Activated CD4-positive, alpha-beta T cell treated with anti-CD3 and anti-CD28 coated beads, Interleukin-2, Interleukin-6, amounts not matched to agents 100 ng/mL and 50 ng/mL, durations not matched to agents 16 hours and 8 hours (primary cell): ENCODE measurements around the gene ABCC8.
"Not testable (repeated sequence)": the region's sequence is repeated elsewhere in the genome, so short reads cannot be mapped to it uniquely, and the experiment has no call there.

Experiments used
- DNase-seq: peaks from one replicate; pipeline ENCODE4 v3.0.0-alpha.2; 2020

The ABCC8 gene

GRCh38 chr11:17463546-17464174, 13.0 kb downstream of the ABCC8 start:
- DNase-seq = no peak

DNA sequence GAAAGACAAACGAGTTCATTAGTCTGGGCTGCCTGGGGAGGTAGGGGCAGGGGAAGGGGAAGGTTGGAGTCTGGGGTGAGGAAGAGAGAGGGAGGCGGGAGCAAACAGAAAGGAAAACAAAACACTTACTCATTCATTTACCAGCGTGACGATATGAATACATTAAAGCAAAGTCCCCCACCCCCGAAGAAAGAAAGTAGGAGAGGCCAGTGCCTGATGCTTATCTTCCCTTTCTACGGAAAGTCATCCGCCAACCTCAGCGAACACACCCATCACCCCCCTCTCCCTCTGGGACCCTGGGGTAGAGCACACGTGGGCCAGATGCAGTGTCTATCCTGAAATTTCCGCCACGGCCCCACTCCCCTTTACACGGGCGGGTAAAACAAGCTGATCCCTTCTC, 13.7 kb downstream of the ABCC8 start:
- no peak for DNase-seq

- no peak for DNase-seq
These were observed 16.2 kb downstream of the ABCC8 start for GRCh38 chr11:17460406-17460805.

DNA sequence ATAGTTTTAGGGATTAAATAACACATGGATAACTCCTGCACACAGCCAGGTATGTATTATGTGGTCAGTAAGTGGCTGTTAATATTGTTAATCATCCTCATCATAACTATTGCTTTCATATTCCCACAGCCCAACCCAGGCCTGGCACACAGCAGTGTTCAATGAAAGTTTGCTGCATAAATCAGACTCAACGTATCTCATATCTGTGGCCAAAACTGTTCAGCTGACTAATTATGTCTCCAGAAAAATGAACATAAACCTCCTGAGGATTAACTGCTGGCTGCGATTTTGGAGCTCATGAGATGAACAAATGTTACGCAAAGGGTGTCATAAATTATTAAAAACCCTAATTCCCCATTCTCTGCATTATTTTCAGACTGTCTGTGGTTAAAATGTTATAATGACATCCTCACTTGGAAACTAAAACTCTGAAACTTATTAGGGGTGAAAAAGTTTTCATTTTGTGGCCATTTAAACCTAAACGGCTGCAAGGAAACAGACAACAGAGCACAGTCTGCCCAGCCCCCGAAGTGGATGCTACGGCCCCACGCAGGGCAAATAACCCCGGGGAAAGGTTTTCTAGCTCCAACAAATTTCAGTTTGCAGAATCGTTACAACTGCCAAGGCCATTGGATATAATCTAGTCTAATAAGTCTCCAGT, 17.3 kb downstream of the ABCC8 start:
- no peak for DNase-seq

- DNase-seq = no peak
These were observed 18.4 kb downstream of the ABCC8 start for GRCh38 chr11:17458268-17458667.

DNA sequence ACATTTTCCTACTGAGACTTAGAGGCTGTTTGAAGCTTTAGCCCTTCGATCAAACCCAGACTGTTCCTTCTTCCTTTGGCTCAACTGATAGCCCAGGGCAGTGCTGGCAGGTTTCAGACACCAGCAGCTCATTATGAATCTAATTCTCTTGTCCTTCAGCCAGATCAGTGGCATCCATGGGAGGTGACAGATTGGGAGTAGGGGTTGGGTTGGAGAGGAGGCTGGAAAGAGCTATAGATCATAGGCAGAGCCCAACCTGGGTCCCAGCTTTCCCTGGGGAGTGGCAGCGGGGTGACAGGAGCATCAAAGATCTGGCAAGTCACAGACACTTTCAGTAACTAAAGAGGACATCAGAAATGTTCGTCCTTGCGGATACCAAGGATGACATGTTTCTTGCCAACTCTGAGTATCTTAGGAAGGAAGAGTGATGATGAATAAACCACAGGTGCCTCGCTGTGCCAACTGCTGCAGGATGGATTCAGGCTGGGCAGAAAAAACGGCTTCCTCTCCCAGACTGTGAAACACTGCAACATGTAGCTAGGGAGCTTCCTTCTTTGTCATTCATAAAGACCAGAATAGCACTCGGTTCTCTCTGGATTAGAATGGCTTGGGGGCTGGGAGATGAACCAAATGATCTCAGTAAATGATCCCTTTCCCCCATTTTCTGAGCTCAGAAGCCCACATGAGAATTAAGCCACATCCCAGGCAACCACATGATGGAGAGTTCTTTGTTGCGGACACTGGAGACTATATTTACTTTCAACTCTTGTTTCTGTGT, 19.1 kb downstream of the ABCC8 start:
- DNase-seq = no peak

GRCh38 chr11:17452668-17453067, 24.0 kb downstream of the ABCC8 start:
- DNase-seq = no peak

DNA sequence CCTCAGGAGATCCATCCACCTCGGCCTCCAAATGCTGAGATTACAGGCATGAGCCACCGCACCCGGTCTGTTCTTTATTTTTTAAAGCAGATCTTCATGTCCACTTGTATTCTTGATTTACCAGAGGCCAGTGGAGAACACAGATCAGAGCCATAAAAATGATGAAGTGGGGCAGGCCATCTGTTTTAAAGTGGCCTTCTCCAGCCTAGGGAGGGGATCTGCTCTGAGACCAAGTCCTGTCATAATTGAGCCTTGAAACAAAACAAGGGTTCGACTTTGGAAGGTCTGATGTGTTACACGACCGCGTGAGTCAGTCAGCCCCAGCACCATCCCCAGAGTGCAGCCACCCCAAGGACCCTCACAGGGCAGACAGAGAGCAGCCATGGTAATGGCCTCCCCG, 27.5 kb downstream of the ABCC8 start:
- DNase-seq = no peak

GRCh38 chr11:17446482-17446881, 30.2 kb downstream of the ABCC8 start:
- no peak for DNase-seq

DNA sequence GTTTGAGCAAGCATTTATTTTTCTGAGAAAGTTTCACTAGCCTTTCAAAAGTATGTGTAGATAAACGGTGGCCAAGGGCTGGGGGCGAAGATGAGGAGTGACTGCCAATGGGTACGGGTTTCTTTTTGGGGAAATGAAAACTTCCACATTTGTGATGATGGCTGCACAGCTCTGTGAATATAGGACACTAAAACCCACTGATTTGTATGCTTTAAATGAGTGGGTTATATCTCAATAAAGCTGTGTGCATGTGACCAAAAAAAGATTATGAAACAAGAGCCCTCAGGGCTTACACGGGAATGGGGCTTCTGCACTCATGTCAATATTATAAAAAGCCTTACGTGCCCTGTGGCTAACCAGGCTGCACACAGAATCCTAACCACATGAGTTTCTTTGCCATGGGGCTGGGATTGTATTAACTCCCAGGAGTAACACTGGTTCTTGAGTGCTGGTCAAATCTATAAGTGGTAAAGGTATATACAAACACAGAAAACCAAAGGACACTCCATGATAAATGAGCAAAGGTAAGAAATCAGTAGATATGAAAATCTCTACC, 31.3 kb downstream of the ABCC8 start:
- DNase-seq = no peak

DNA sequence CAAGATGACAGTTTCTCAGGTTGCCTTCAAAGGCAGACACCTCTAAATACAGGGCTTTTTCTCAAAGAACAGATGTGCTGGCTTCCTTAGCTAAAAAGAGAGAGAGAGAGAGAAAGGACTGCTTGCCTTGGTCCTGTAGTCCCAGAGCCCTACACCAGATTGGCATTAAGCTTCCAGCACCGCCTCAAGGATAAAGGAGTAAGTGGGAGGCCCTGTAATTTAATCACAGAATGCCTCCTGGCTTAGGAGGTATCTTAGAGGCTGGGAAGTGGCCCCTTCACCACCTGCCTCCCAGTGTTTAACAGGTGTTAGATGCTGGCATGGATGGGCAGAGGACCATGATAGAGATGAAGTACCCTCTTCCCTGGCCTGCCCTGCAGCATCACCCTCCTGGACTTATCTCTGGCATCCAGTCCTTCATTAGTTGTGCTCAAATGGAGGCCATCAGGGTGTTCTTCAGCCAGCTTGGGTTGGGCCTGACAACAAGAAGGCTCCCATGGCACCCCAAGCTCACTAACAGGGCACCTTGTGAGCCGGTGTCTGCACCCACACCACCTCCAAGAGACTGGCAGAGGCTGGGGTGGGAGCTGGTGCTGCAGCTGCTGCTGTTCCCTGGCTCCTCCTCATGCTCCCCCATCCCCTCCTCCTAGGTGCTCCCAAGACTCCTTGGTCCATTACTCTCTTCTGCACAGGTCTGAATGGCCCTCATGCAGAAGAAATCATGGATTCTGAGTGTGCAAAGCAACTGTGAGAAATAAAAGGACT, 32.5 kb downstream of the ABCC8 start:
- DNase-seq = no peak

GRCh38 chr11:17443423-17443822, 33.2 kb downstream of the ABCC8 start:
- no peak for DNase-seq

DNA sequence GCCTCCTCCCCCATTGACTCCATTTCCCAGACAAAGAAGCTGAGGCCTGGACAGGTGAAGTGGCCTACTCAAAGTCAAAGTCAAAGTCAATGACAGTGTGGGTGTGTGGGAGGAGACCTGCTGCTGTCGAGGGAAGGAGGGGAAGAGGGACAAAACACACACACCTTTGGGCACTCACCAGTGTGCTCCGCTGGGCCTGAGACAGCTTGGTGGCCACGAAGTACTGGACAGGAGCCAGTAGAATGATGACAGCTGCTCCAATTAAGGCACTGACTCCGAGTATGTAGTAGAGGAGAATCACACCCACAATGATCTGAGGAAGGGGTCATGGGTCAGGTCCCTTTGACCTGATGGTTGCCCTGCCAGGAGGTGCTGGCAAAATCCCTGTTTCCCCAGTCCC, 33.6 kb downstream of the ABCC8 start:
- DNase-seq = no peak

- no peak for DNase-seq
These were observed 37.3 kb downstream of the ABCC8 start for GRCh38 chr11:17439316-17439782.

GRCh38 chr11:17437366-17437765, 39.3 kb downstream of the ABCC8 start:
- no peak for DNase-seq

DNA sequence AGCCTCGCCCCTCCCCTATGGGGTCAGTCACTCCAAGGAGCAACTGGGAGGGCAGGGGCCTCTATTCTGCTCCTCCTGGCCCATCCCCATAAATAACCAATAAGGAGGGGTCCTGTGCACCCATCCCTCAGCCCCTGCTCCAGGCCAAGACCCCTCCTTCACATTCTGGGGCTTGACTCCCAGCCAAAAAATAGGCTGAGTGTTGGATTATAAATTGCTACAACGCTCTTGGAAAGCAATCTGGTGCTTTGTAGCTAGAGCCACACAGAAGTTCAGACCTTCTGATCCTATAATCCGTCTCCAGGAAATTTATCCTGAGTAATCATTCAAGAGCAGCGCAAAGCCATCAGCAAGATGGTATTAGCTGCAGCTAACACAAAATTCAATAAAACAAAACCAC, 42.5 kb downstream of the ABCC8 start:
- no peak for DNase-seq

- DNase-seq = no peak
These were observed 44.6 kb downstream of the ABCC8 start for GRCh38 chr11:17432002-17432401.

- no peak for DNase-seq
These were observed 45.5 kb downstream of the ABCC8 start for GRCh38 chr11:17431139-17431538.

DNA sequence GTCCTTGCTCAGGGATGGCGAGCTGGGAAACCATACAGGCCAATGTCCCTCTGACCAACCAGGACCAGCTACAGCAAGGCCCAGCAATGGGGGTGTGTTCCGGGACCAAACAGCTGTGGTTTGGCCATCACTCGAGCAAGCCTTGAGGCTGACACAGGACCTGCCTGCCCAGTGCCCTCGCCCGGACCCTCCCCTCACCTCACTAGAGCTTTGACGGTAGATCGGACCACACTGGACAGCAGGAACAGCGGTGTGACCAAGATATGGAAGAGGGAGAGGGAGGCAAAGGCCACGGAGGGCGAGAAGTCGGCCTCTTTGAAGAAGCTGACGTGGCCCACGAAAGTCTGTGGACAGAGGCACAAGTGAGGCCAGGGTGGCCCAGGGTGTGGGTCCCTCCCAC, 46.0 kb downstream of the ABCC8 start:
- no peak for DNase-seq

DNA sequence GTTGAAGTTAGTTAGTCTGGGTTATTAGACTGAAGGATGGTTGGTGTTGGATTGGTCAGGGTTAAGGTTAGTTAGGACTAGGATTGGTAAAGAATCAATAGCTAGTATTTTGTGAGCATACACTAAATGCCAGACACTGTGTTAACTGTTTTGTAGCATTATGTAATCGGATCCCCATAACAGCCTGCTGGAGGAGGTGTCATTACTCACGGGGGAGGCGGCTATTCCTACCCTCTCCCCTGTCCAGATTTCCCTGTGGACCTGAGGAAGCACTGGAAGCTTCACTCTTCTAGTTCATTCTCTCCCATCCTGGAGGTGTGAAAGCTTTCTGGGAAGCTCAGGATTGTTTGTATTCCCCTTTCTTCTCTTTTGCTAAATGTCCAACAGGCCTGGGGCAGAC, 47.7 kb downstream of the ABCC8 start:
- no peak for DNase-seq

- DNase-seq = no peak
These were observed 48.4 kb downstream of the ABCC8 start for GRCh38 chr11:17428261-17428660.

GRCh38 chr11:17426233-17426632, 50.4 kb downstream of the ABCC8 start:
- DNase-seq = not testable (repeated sequence)
